ENCODE measurements around the gene GPC1. TPM values are rescaled to one million over a fixed set of nuclear protein-coding genes. Genes with fewer than 3 reads are reported as not detected.
A peak's percentile ranks its signal among the peaks of the same experiment; 100 is the strongest.

Gene GPC1
- total RNA-seq, 3 donors from 2014 or later = 12.4 to 29.2 (median 15.4) TPM

DNA sequence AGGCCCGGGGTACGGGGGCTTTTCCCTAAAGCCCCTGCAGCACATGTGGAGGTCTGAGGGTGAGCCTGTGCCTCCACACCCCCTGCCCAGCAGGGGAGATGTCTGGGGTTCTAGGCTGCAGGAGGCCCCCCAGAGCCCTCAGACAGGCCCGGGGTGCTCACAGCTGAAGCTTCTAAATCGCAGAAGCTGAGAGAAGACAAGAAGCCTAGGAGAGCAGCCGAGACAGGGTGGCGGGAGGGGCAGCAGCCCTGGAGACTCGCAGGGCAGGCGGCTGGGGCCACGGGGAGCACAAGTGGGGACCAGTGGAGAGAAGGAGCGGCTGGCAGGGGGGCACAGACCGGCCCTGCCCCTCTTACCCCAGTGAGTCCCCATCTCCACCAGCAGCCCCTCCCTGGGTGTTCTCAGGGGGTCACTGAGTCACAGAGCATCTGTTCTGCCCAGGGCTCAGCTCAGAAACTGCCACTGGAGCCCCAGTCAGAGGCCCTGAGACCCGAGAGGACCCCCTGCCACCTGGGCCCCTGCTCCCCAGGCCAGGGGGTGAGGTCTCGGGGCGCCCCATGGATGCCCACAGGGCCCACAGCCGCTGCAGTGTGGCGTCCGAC is 26.1 kb downstream of the GPC1 start:
- peak in 2 of 3 donors; percentile 17 to 28 for DNase-seq
- TF ChIP-seq, protein P1, sequence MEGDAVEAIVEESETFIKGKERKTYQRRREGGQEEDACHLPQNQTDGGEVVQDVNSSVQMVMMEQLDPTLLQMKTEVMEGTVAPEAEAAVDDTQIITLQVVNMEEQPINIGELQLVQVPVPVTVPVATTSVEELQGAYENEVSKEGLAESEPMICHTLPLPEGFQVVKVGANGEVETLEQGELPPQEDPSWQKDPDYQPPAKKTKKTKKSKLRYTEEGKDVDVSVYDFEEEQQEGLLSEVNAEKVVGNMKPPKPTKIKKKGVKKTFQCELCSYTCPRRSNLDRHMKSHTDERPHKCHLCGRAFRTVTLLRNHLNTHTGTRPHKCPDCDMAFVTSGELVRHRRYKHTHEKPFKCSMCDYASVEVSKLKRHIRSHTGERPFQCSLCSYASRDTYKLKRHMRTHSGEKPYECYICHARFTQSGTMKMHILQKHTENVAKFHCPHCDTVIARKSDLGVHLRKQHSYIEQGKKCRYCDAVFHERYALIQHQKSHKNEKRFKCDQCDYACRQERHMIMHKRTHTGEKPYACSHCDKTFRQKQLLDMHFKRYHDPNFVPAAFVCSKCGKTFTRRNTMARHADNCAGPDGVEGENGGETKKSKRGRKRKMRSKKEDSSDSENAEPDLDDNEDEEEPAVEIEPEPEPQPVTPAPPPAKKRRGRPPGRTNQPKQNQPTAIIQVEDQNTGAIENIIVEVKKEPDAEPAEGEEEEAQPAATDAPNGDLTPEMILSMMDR (IDR thresholded peaks at IDR 0.05) = no peak
- H3K36me3 ChIP-seq (ENCODE audit: low read depth) = no peaks in the 10 kb centered on the region
- no peak for ATAC-seq
- no peaks in the 10 kb centered on the region for H3K9me3 ChIP-seq
- no peak overlapping the region for H3K4me3 ChIP-seq
- intact Hi-C loops (cut with DNase I, micrococcal nuclease) = no loop called here
- H3K4me1 ChIP-seq (ENCODE audit: low read depth) = peaks cover 5% of the 10 kb centered on the region

DNA sequence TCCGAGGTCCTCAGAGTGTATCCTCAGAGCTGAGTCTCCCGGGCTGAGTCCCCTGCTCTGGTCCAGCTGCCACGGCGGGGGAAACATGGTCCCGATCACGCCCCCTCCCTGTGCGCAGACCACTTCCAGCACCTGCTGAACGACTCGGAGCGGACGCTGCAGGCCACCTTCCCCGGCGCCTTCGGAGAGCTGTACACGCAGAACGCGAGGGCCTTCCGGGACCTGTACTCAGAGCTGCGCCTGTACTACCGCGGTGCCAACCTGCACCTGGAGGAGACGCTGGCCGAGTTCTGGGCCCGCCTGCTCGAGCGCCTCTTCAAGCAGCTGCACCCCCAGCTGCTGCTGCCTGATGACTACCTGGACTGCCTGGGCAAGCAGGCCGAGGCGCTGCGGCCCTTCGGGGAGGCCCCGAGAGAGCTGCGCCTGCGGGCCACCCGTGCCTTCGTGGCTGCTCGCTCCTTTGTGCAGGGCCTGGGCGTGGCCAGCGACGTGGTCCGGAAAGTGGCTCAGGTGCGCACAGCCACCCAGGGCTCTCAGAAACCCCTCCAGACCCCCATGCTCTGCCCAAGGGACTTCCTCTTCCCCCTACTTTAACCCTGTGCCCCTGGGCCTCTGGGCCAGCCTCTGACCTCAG is 26.7 kb downstream of the GPC1 start:
- TF ChIP-seq, protein P1 (IDR thresholded peaks at IDR 0.05) = no peak
- peak in 2 of 3 donors; percentile 24 to 51 for DNase-seq
- ATAC-seq = no peak
- no peaks in the 10 kb centered on the region for H3K4me1 ChIP-seq (ENCODE audit: low read depth)
- H3K4me3 ChIP-seq = no peak overlapping the region
- no peaks in the 10 kb centered on the region for H3K9me3 ChIP-seq
- no peaks in the 10 kb centered on the region for H3K36me3 ChIP-seq (ENCODE audit: low read depth)
- intact Hi-C loops (cut with DNase I, micrococcal nuclease) = no loop called here

DNA sequence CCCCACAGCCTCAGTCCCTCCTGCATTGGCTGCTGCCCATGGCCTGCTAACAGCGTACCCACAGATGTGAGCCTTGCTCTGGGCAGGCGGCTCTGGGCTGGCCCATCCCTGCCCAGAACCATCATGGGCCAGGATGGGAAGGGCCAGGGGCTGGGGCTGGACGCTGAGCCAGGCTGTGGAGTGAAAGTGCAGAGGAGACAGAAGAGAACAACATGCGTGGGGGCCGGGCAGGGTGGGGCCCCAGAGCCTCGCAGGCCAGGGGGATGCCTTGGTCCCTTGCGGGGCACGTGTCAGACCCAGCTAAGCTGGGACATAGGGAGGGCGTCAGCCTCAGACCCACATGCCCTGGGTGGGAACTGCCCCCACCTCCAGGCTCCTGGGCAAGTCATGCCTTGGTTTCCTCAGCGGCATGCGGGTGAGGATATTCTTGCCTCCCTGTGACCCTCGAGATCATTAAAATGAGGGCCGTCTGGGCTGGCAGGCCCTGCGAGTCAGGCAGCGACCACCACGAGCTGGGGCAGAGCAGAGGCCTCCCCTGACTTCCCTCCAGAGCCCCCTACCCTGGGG is 27.3 kb downstream of the GPC1 start:
- TF ChIP-seq, protein P1 (IDR thresholded peaks at IDR 0.05) = no peak
- no peaks in the 10 kb centered on the region for H3K4me1 ChIP-seq (ENCODE audit: low read depth)
- H3K4me3 ChIP-seq = no peak overlapping the region
- H3K9me3 ChIP-seq = no peaks in the 10 kb centered on the region
- intact Hi-C loops (cut with DNase I, micrococcal nuclease) = no loop called here
- DNase-seq (no peak), ATAC-seq (no peak)
- H3K36me3 ChIP-seq (ENCODE audit: low read depth) = no peaks in the 10 kb centered on the region

DNA sequence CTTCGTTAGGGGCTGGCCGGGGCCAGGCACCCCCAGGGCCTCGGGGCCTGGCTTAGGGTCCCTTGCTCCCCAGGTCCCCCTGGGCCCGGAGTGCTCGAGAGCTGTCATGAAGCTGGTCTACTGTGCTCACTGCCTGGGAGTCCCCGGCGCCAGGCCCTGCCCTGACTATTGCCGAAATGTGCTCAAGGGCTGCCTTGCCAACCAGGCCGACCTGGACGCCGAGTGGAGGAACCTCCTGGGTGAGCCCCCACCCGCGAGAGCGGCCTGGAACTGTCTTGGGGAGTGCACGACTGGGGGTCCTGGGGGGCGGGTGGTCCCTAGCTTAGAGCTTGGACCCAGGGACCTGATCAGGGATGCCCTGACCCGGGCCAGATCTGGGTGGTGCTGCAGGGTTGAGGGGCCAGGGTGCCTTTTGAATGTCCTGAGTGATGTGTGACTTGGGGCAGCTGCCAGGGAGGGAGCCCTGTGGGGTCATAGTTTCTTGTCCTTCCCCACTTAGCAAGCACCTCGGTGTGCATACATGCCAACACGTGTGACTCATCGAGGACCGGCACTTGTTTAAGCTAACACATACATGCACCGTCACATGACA is 27.9 kb downstream of the GPC1 start:
- intact Hi-C loops (cut with DNase I, micrococcal nuclease) = no loop called here
- ATAC-seq = no peak
- no peaks in the 10 kb centered on the region for H3K9me3 ChIP-seq
- no peak overlapping the region for H3K4me3 ChIP-seq
- peak in 2 of 3 donors; percentile 23 to 44 for DNase-seq
- TF ChIP-seq, protein P1 (IDR thresholded peaks at IDR 0.05) = no peak
- no peaks in the 10 kb centered on the region for H3K4me1 ChIP-seq (ENCODE audit: low read depth)
- H3K36me3 ChIP-seq (ENCODE audit: low read depth) = no peaks in the 10 kb centered on the region

DNA sequence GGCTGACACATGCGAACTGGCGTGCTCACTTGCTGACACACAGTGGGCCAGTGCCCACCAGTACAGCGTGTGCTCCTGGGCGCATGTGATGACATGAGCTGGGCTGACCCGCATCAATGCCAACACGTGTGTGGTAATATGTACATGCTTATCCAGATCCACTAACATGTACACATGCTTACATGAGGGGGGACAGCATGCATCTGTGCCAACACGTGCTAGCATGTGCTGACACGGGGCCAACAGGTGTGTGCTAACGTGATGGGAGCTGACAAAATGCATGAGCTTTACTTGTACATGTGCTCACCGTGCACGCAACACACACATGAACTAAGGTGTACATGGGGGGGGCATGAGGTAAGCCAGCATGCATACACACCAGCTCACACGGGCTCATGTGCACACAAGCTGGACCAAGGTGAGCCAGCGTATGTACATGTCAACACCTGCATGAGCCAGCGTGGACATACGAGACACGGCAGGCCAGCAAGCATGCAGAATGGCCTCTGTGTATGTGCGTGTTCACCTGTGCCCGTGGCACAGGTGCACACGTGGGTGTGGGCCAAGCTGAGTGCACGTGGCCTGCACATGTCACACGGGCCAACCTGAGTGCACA is 28.5 kb downstream of the GPC1 start:
- intact Hi-C loops (cut with DNase I, micrococcal nuclease) = no loop called here
- TF ChIP-seq, protein P1 (IDR thresholded peaks at IDR 0.05) = no peak
- H3K36me3 ChIP-seq (ENCODE audit: low read depth) = no peaks in the 10 kb centered on the region

More for the DNA sequence above, 28.5 kb downstream of the GPC1 start:
- ATAC-seq (no peak), DNase-seq (no peak)
- no peaks in the 10 kb centered on the region for H3K4me1 ChIP-seq (ENCODE audit: low read depth)
- H3K9me3 ChIP-seq = no peaks in the 10 kb centered on the region
- no peak overlapping the region for H3K4me3 ChIP-seq

Data from mucosa of descending colon (tissue), 3 donors.